A549 treated with CORT108297 at 1 μM for 4 hours (cell line): ENCODE data around the gene KCNJ9. TPM values are rescaled to one million over a fixed set of nuclear protein-coding genes. Genes with fewer than 3 reads are reported as not detected.

Source experiments
- total RNA-seq: library from RNA; stranded (reverse); fragments of 200-300 nt; extraction: Qiagen RNA extraction; gene quantifications from 5 replicates; pipeline ENCODE4 v1.2.3, GENCODE V29; 2022

KCNJ9 gene
- total RNA-seq = 0.02 TPM in 1 of 5 replicates, not detected in the others

GRCh38 chr1:160081261-160081936, at the start of gene KCNJ9:
Gene KCNJ9, plus strand, starts transcription at chr1:160081538. Its CDS starts 2,493 bp downstream, at chr1:160084031.

GRCh38 chr1:160069460-160070231, 11.7 kb upstream of the KCNJ9 start, which contains the start of gene KCNJ10:
Gene KCNJ10, minus strand, starts transcription at chr1:160070160. Its CDS starts 27,628 bp downstream, at chr1:160042532.

GRCh38 chr1:160097911-160098851, 16.8 kb downstream of the KCNJ9 start, which contains the start of gene IGSF8:
Gene IGSF8, minus strand, starts transcription at chr1:160098619. Its CDS starts 147 bp downstream, at chr1:160098472.

GRCh38 chr1:160115545-160116282, 34.4 kb downstream of the KCNJ9 start, which contains the start of gene ATP1A2:
Gene ATP1A2, plus strand, starts transcription at chr1:160115759. Its CDS starts 103 bp downstream, at chr1:160115862.

Other genes with a start within 250 kb of the KCNJ9 start
- gene VSIG8, start 218.9 kb upstream of the KCNJ9 start, total RNA-seq = 0.05 TPM in 2 of 5 replicates, not detected in the others
- 0.61 to 0.79 TPM (median 0.73 TPM) in 5 replicates for gene CFAP45, start 181.4 kb upstream of the KCNJ9 start, total RNA-seq
- gene TAGLN2, start 156.0 kb upstream of the KCNJ9 start, total RNA-seq = 1,030 to 1,080 TPM (median 1,063 TPM) in 5 replicates
- gene IGSF9, start 135.9 kb upstream of the KCNJ9 start, total RNA-seq = 0.17 to 0.29 TPM (median 0.22 TPM) in 5 replicates
- 0.13 to 0.83 TPM (median 0.40 TPM) in 5 replicates for gene SLAMF9, start 127.3 kb upstream of the KCNJ9 start, total RNA-seq
- 4.1 to 4.6 TPM (median 4.4 TPM) in 5 replicates for gene PIGM, start 49.5 kb upstream of the KCNJ9 start, total RNA-seq
- gene KCNJ10, start 11.4 kb upstream of the KCNJ9 start, total RNA-seq = 0.09 TPM in 1 of 5 replicates, not detected in the others
- 6.0 to 10.1 TPM (median 10.0 TPM) in 5 replicates for gene IGSF8, start 17.1 kb downstream of the KCNJ9 start, total RNA-seq
- 0.03 to 0.20 TPM (median 0.07 TPM) in 4 of 5 replicates, not detected in the other for gene ATP1A2, start 34.2 kb downstream of the KCNJ9 start, total RNA-seq
- not detected in 5 replicates for gene ATP1A4, start 70.1 kb downstream of the KCNJ9 start, total RNA-seq
- gene CASQ1, start 109.0 kb downstream of the KCNJ9 start, total RNA-seq = not detected in 5 replicates
- 180 to 213 TPM (median 195 TPM) in 5 replicates for gene PEA15, start 123.8 kb downstream of the KCNJ9 start, total RNA-seq
- 44.4 to 56.1 TPM (median 53.8 TPM) in 5 replicates for gene DCAF8, start 181.0 kb downstream of the KCNJ9 start, total RNA-seq
- 20.8 to 27.6 TPM (median 23.3 TPM) in 5 replicates for gene PEX19, start 203.6 kb downstream of the KCNJ9 start, total RNA-seq